GM19099 (cell line): Measurements from ENCODE around the gene PLCB3.
A peak's percentile ranks its signal among the peaks of the same experiment; 100 is the strongest.

Source experiments
- POLR2A ChIP-seq: IDR thresholded peaks from 3 replicates; pipeline ENCODE4 v1.6.1; 2011; ENCODE audit warnings: low read depth; ENCODE audit not compliant: insufficient read length; ENCODE audit errors: extremely low read depth

PLCB3 gene

DNA sequence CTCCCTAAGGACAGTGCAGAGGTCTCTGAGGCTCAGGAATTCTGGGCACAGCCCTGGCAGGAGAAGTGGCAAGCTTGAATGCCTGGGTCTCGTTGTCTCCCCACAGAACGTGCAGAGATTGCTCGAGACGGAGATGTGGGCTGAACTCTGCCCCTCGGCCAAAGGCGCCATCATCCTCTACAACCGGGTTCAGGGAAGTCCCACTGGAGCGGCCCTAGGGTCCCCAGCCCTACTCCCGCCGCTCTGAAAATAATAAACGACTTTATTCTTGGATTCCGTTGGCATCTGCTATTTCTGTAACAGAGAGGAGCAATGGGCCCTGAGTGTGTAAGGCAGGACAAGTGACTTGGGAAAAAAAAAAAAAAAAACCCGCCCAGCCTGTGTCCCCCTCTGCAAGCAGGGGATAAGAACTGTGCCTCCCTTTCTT, 21.6 kb upstream of the PLCB3 start:
- TF ChIP-seq POLR2A: no peak

- peak; percentile 67 for TF ChIP-seq POLR2A
Observed at GRCh38 chr11:64230171-64230984, 21.0 kb upstream of the PLCB3 start, which contains the start of gene DNAJC4. Gene DNAJC4, plus strand, starts transcription at chr11:64230548. Its CDS starts 307 bp downstream, at chr11:64230855.

GRCh38 chr11:64230985-64231365, 20.4 kb upstream of the PLCB3 start:
- no peak for TF ChIP-seq POLR2A

DNA sequence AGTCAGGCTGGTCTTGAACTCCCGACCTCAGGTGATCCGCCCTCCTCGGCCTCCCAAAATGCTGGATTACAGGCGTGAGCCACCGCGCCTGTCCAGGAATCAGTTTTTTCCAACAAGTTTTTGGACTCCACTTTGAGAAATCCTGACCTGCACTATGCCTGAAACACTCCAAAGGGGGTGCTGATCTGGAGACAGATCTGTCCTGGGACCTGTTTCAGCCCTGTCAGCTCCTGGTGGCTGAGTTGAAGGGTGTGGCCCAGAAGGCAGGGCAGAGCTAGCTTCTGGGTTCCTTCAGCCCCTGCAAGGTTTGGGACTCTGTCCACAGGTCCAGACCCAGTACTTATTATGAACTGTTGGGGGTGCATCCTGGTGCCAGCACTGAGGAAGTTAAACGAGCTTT, 19.8 kb upstream of the PLCB3 start:
- TF ChIP-seq POLR2A: no peak

GRCh38 chr11:64232182-64232966, 19.0 kb upstream of the PLCB3 start:
- TF ChIP-seq POLR2A: no peak

- no peak for TF ChIP-seq POLR2A
Observed at GRCh38 chr11:64232967-64233315, 18.4 kb upstream of the PLCB3 start.

- no peak for TF ChIP-seq POLR2A
Observed at GRCh38 chr11:64233913-64234586, 17.3 kb upstream of the PLCB3 start, which contains the start of gene VEGFB. Gene VEGFB, plus strand, starts transcription at chr11:64234584. Its CDS starts 250 bp downstream, at chr11:64234834.

- peak; percentile 40 for TF ChIP-seq POLR2A
Observed at GRCh38 chr11:64234647-64235379, 16.5 kb upstream of the PLCB3 start.

DNA sequence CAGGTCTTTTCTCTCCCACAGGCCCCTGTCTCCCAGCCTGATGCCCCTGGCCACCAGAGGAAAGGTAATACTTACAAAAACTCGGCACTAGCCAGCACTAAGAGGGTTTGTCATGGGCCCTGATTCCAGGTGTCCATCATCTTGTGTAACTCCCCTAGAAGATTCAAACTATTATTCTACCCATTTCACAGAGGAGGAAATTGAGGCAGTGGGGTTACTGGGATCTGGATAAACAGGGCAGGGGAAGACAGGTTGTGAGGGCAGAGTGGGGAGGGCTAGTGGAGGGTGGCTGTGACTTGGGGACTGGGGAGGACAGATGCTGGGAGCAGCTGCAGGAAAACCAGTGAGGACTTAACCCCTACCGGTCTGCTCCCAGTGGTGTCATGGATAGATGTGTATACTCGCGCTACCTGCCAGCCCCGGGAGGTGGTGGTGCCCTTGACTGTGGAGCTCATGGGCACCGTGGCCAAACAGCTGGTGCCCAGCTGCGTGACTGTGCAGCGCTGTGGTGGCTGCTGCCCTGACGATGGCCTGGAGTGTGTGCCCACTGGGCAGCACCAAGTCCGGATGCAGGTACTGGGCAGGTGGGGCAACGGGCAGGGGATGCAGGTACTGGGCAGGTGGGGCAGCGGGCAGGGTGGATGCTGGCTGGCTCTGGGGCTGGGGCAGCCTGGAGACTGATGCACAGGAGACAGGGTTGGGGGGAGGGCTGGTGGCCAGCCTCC, 15.7 kb upstream of the PLCB3 start:
- no peak for TF ChIP-seq POLR2A

DNA sequence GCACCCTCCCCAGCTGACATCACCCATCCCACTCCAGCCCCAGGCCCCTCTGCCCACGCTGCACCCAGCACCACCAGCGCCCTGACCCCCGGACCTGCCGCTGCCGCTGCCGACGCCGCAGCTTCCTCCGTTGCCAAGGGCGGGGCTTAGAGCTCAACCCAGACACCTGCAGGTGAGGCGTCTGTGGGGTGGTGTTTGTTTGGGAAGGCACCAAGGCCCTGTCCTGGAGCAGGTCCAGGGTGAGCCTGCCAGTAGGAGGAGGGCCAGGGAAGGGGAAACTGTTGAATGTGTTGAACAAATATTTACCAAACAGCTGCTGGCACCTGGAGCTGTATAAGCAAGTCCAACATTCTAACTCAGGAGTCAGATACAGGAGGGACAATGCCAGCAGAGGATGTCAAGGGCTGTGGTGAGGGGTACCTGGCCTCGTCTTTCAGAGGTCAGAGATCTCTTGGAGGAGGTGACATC, 13.8 kb upstream of the PLCB3 start:
- TF ChIP-seq POLR2A: no peak

- no peak for TF ChIP-seq POLR2A
Observed at GRCh38 chr11:64238076-64238475, 13.3 kb upstream of the PLCB3 start.

- TF ChIP-seq POLR2A: no peak
Observed at GRCh38 chr11:64238999-64239398, 12.3 kb upstream of the PLCB3 start.

DNA sequence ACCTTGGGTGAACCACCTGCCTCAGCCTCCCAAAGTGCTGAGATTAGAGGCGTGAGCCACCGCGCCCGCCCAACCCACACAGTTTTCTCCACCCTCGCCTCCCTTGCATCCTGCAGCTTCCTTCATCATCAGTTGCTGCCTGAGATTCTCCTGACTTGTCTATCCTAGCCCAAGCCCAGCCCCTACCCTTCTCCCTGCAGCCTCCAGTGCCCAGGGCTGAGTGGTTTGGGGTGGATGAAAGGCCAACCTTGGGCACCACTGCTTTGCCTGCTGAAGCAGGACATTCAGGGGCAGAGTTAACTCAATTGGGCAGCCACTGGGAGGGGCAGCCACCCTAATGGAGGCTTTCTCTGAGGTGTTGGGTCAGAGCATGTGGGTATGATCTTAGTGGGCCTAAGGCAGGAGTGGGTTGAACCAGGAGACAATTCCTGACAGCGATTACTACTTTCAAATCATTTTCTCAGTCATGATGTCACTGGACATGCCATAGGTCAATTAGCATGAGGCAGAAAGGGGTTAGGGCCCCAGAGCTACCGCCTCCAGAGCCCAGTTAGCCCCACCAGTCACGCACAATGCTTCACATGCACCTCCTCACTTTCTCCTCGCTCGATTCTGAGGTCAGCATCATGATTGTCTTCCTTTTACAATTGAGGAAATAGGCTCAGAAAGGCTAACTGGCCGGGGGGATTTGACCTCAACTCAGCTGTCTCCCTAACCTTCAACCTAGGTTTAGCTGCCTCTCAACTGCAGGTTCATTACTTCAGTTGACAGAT, 11.5 kb upstream of the PLCB3 start:
- TF ChIP-seq POLR2A: no peak
